Measurements from ENCODE around the gene DDR2. TPM values are rescaled to one million over a fixed set of nuclear protein-coding genes. Genes with fewer than 3 reads are reported as not detected.

DDR2 gene
- polyA plus RNA-seq, 1 of the 3 experiments (the other 2 are of a cell fraction), result 34.0 TPM

DNA sequence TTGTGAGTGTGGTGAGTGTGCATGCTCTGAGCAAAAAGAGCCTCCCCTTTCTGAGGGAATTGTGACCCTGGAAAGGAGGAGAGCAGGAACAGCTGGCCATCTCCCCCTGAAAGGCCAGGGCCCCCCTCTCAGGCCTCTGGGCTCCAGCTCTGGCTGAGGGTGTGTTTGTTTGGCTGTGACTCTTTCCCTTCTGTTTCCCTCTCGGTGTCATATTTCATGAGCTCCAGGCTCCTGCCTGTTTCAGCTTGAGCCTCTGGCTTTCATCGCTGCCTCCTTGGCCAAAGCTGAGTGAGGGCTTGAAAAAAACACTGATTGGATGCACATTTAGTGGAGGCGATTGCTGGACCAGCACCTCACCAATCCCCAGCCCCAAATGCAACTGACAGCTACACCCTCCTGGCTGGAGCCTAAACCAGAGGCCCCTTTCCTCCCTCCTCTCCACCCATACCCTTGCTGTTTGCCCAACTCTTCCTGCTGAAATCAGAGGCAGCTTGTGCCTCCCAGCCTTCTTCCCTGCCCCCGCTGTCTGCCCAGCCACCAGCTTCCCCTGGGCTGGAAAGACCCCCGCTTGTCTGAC lies 64.1 kb downstream of the DDR2 start (continued):
- TF ChIP-seq RXRA (IDR thresholded peaks at IDR 0.05; ENCODE audit: borderline replicate concordance, low read depth) (no peak), TAF1 (IDR thresholded peaks at IDR 0.05; ENCODE audit: borderline replicate concordance, low read depth, low read length) (no peak), EP300 (IDR thresholded peaks at IDR 0.05; ENCODE audit: borderline replicate concordance in 1 of 2, low read depth in 1 of 2, low read length in 1 of 2) (peak; percentile 34 to 67; a peak in 2 of 4 replicates), TEAD4 (IDR thresholded peaks at IDR 0.05; ENCODE audit: borderline replicate concordance, insufficient read depth) (no peak), GATA2 (CRISPR knock-in tag; IDR thresholded peaks at IDR 0.05) (no peak), MEF2A (IDR thresholded peaks at IDR 0.05; ENCODE audit: borderline replicate concordance, low read depth) (no peak), TCF12 (IDR thresholded peaks at IDR 0.05) (peak; percentile 87), MXI1 (IDR thresholded peaks at IDR 0.05; ENCODE audit: low read depth, low read length) (peak; percentile 46; the same call in 1 of the 2 replicates), RFX5 (IDR thresholded peaks at IDR 0.05; ENCODE audit: low read length) (no peak), RAD21 (IDR thresholded peaks at IDR 0.05; ENCODE audit: low read length) (peak; percentile 7; the same call in 1 of the 2 replicates), NRF1 (IDR thresholded peaks at IDR 0.05; ENCODE audit: low read depth, low read length) (no peak), FOXJ3 (CRISPR knock-in tag; IDR thresholded peaks at IDR 0.05) (no peak), JUND (IDR thresholded peaks at IDR 0.05) (0 out of 2 replicates have a peak, but pooled peaks have one; percentile 30), ELF1 (IDR thresholded peaks at IDR 0.05) (no peak), FOSL2 (IDR thresholded peaks at IDR 0.05; ENCODE audit: borderline replicate concordance, low read depth) (no peak; the same call in 1 of the 2 replicates), GABPA (IDR thresholded peaks at IDR 0.05; ENCODE audit: low read depth) (no peak)
- TF ChIP-seq, protein P1, sequence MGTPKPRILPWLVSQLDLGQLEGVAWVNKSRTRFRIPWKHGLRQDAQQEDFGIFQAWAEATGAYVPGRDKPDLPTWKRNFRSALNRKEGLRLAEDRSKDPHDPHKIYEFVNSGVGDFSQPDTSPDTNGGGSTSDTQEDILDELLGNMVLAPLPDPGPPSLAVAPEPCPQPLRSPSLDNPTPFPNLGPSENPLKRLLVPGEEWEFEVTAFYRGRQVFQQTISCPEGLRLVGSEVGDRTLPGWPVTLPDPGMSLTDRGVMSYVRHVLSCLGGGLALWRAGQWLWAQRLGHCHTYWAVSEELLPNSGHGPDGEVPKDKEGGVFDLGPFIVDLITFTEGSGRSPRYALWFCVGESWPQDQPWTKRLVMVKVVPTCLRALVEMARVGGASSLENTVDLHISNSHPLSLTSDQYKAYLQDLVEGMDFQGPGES (IDR thresholded peaks at IDR 0.05; ENCODE audit: low read depth, low read length), result no peak
- TF ChIP-seq, protein P2, sequence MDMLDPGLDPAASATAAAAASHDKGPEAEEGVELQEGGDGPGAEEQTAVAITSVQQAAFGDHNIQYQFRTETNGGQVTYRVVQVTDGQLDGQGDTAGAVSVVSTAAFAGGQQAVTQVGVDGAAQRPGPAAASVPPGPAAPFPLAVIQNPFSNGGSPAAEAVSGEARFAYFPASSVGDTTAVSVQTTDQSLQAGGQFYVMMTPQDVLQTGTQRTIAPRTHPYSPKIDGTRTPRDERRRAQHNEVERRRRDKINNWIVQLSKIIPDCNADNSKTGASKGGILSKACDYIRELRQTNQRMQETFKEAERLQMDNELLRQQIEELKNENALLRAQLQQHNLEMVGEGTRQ (IDR thresholded peaks at IDR 0.05; ENCODE audit: borderline replicate concordance, low read depth, low read length), result no peak
- TF ChIP-seq, protein P3, sequence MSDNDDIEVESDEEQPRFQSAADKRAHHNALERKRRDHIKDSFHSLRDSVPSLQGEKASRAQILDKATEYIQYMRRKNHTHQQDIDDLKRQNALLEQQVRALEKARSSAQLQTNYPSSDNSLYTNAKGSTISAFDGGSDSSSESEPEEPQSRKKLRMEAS (IDR thresholded peaks at IDR 0.05; ENCODE audit: low read depth), result peak; percentile 52; the same call in 1 of the 2 replicates
- TF ChIP-seq, protein P4, sequence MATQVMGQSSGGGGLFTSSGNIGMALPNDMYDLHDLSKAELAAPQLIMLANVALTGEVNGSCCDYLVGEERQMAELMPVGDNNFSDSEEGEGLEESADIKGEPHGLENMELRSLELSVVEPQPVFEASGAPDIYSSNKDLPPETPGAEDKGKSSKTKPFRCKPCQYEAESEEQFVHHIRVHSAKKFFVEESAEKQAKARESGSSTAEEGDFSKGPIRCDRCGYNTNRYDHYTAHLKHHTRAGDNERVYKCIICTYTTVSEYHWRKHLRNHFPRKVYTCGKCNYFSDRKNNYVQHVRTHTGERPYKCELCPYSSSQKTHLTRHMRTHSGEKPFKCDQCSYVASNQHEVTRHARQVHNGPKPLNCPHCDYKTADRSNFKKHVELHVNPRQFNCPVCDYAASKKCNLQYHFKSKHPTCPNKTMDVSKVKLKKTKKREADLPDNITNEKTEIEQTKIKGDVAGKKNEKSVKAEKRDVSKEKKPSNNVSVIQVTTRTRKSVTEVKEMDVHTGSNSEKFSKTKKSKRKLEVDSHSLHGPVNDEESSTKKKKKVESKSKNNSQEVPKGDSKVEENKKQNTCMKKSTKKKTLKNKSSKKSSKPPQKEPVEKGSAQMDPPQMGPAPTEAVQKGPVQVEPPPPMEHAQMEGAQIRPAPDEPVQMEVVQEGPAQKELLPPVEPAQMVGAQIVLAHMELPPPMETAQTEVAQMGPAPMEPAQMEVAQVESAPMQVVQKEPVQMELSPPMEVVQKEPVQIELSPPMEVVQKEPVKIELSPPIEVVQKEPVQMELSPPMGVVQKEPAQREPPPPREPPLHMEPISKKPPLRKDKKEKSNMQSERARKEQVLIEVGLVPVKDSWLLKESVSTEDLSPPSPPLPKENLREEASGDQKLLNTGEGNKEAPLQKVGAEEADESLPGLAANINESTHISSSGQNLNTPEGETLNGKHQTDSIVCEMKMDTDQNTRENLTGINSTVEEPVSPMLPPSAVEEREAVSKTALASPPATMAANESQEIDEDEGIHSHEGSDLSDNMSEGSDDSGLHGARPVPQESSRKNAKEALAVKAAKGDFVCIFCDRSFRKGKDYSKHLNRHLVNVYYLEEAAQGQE (IDR thresholded peaks at IDR 0.05; ENCODE audit: low read depth, low read length), result no peak
